AML-193 (cell line): ENCODE measurements around the gene NECAB3.

Experiments used
- DNase-seq, 2 experiments: peaks; one replicate each; lab custom pipeline; 2025; lab: John Stamatoyannopoulos, UW

Gene NECAB3

GRCh38 chr20:33663161-33664084, 10.8 kb downstream of the NECAB3 start:
- DNase-seq = peak; percentile 56 to 81

GRCh38 chr20:33662172-33662571, 12.1 kb downstream of the NECAB3 start, which contains the start of gene C20orf144:
TSS of gene C20orf144 (plus strand) at chr20:33662327. CDS start at chr20:33662346, 19 bp downstream.
- no peak for DNase-seq

GRCh38 chr20:33660685-33661058, 13.6 kb downstream of the NECAB3 start:
- DNase-seq = no peak

- DNase-seq = no peak
Measured at GRCh38 chr20:33660035-33660684, 14.1 kb downstream of the NECAB3 start.

GRCh38 chr20:33659341-33660034, 14.7 kb downstream of the NECAB3 start:
- DNase-seq = no peak

GRCh38 chr20:33658929-33659328, 15.3 kb downstream of the NECAB3 start:
- DNase-seq = no peak

GRCh38 chr20:33658510-33658909, 15.7 kb downstream of the NECAB3 start:
- no peak for DNase-seq

GRCh38 chr20:33657704-33658095, 16.5 kb downstream of the NECAB3 start:
- no peak for DNase-seq

GRCh38 chr20:33656783-33657703, 17.2 kb downstream of the NECAB3 start:
- DNase-seq = no peak

- DNase-seq = no peak
Measured at GRCh38 chr20:33656010-33656782, 18.0 kb downstream of the NECAB3 start.

- DNase-seq = no peak
Measured at GRCh38 chr20:33655164-33655563, 19.1 kb downstream of the NECAB3 start.

- no peak for DNase-seq
Measured at GRCh38 chr20:33654680-33655161, 19.5 kb downstream of the NECAB3 start.

GRCh38 chr20:33653900-33654596, 20.2 kb downstream of the NECAB3 start:
- DNase-seq = no peak

GRCh38 chr20:33653218-33653899, 20.9 kb downstream of the NECAB3 start:
- peak; percentile 39 to 40 for DNase-seq

- DNase-seq = no peak
Measured at GRCh38 chr20:33651562-33652048, 22.6 kb downstream of the NECAB3 start.

GRCh38 chr20:33650753-33651561, 23.3 kb downstream of the NECAB3 start:
- DNase-seq = no peak

GRCh38 chr20:33650111-33650752, 24.0 kb downstream of the NECAB3 start:
- DNase-seq = no peak

GRCh38 chr20:33649201-33649681, 25.0 kb downstream of the NECAB3 start:
- no peak for DNase-seq
